Keratinocyte (primary cell): Measurements from ENCODE around the gene NOB1. TPM values are rescaled to one million over a fixed set of nuclear protein-coding genes. Genes with fewer than 3 reads are reported as not detected.

Source experiments
- DNase-seq: peaks from one replicate; pipeline ENCODE4 v3.0.0-alpha.2; 2011; ENCODE audit warnings: low read depth, missing footprints, low spot score
- FAIRE-seq: peaks from 2 replicates; lab custom pipeline; 2011; peaks lifted over from hg19 to GRCh38; lab: Jason Lieb, UNC
- H2AFZ ChIP-seq: 2 replicates; pipeline ENCODE4 v1.6.0; 2012; ENCODE audit warnings: low read length, control low read depth, inconsistent platforms; ENCODE audit not compliant: control insufficient read depth
- H3K27ac ChIP-seq: 2 replicates; pipeline ENCODE4 v1.5.1; 2011; ENCODE audit warnings: low read length; ENCODE audit not compliant: control insufficient read depth, insufficient read depth
- H3K27me3 ChIP-seq: 3 replicates; pipeline ENCODE4 v1.6.0; 2011; ENCODE audit warnings: low read length; ENCODE audit not compliant: control insufficient read depth, insufficient read depth; ENCODE audit errors: extremely low read depth
- H3K36me3 ChIP-seq, 2 experiments: 2 replicates in 1 of 2; 3 replicates in 1 of 2; pipeline ENCODE4 v1.5.1; 2011; ENCODE audit warnings: low read length in 2 of 2, mild to moderate bottlenecking in 1 of 2; ENCODE audit not compliant: control insufficient read depth in 2 of 2, insufficient read depth in 2 of 2; ENCODE audit errors: extremely low read depth in 1 of 2
- H3K4me1 ChIP-seq: 3 replicates; pipeline ENCODE4 v1.5.1; 2011; ENCODE audit warnings: low read length; ENCODE audit not compliant: control insufficient read depth, insufficient read depth; ENCODE audit errors: extremely low read depth
- H3K4me2 ChIP-seq: 3 replicates; pipeline ENCODE4 v1.6.0; 2011; ENCODE audit warnings: low read depth, low read length; ENCODE audit not compliant: control insufficient read depth, insufficient read depth; ENCODE audit errors: extremely low read depth
- H3K4me3 ChIP-seq, 3 experiments: fragments of 200-600 bp in 1 of 3; sonication (generic) in 1 of 3; 2 replicates in 2 of 3; 3 replicates in 1 of 3; pipeline ENCODE4 v1.5.1; 2011 to 2016; ENCODE audit warnings: low read length in 3 of 3, mild to moderate bottlenecking in 3 of 3, control low read depth in 2 of 3, inconsistent platforms in 1 of 3, low read depth in 1 of 3, mixed read lengths in 1 of 3, mixed run types in 1 of 3, moderate library complexity in 1 of 3; ENCODE audit not compliant: control insufficient read depth in 2 of 3, insufficient read depth in 2 of 3; ENCODE audit errors: extremely low read depth in 1 of 3
- H3K79me2 ChIP-seq: 2 replicates; pipeline ENCODE4 v1.6.0; 2012; ENCODE audit warnings: low read length; ENCODE audit not compliant: control insufficient read depth, insufficient read depth
- H3K9ac ChIP-seq: 3 replicates; pipeline ENCODE4 v1.6.0; 2011; ENCODE audit warnings: low read length; ENCODE audit not compliant: control insufficient read depth, insufficient read depth; ENCODE audit errors: extremely low read depth
- H3K9me1 ChIP-seq: 3 replicates; pipeline ENCODE4 v1.6.0; 2011; ENCODE audit warnings: low read length; ENCODE audit not compliant: control insufficient read depth, insufficient read depth; ENCODE audit errors: extremely low read depth
- H3K9me3 ChIP-seq: 2 replicates; pipeline ENCODE4 v1.5.1; 2012; ENCODE audit warnings: low read depth, low read length; ENCODE audit not compliant: control insufficient read depth
- H4K20me1 ChIP-seq: 3 replicates; pipeline ENCODE4 v1.6.0; 2011; ENCODE audit warnings: low read length; ENCODE audit not compliant: control insufficient read depth, insufficient read depth; ENCODE audit errors: extremely low read depth
- CTCF ChIP-seq, 3 experiments: IDR thresholded peaks in 1 of 3; conservative IDR thresholded peaks in 1 of 3; optimal IDR thresholded peaks in 1 of 3; 2 replicates in 2 of 3; 3 replicates in 1 of 3; pipeline versions ENCODE3 to v1.5.1; 2011; ENCODE audit warnings: low read length in 3 of 3, mild to moderate bottlenecking in 3 of 3, moderate library complexity in 2 of 3, control low read depth in 1 of 3, inconsistent platforms in 1 of 3; ENCODE audit not compliant: insufficient read depth in 2 of 3; ENCODE audit errors: extremely low read depth in 1 of 3
- EZH2 ChIP-seq: IDR thresholded peaks from one replicate; pipeline ENCODE4 v1.6.1; 2012; ENCODE audit warnings: inconsistent platforms, mild to moderate bottlenecking, low read length, moderate library complexity
- dilution Hi-C: fragments of 300-500 bp; cut with MboI; formaldehyde crosslinking; loops from one replicate; pipeline ENCODE4 v1.7.0; 2020; ENCODE audit warnings: low sequenced_read_pairs; ENCODE audit not compliant: extremely low pct_ligation_motif_present
- polyA plus RNA-seq, 5 experiments: library from polyadenylated mRNA; depleted of rRNA in 3 of 5; stranded (reverse) in 3 of 5; stranded (forward) in 1 of 5; unstranded in 1 of 5; fragments of >200 nt; gene quantifications; 1 replicate in 1 of 5; 2 replicates in 3 of 5; 3 replicates in 1 of 5; pipeline versions ENCODE4 v1.2.1 to v1.2.3, GENCODE V29; 2011 to 2012; ENCODE audit warnings: missing spikeins in 2 of 5, low read depth in 1 of 5, low replicate concordance in 1 of 5

The NOB1 gene
- polyA plus RNA-seq, 1 donor (not counting 4 experiments of a cell fraction or from before 2014, with no cell fraction given), result 63.0 TPM

DNA sequence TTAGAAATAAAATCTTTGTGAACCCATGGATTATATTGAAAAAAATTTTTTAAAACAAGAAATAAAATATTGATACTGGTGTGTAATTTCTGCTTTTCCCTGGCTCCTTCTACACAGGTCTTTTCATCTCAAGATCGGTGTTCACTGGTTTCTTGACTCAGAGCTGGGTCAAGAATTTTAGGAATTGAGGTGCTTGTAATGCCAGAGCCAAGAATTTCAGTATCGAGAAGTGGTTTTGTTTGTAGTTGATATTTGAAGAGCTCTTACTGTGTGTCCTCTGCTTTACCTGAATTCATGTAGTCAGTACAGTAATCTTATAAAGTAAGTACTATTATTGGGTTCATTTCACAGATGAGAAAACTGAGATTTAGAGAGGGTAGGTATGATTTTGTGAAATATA, 14.7 kb upstream of the NOB1 start:
- no peak overlapping the region for H2AFZ ChIP-seq
- dilution Hi-C loops, result no loop called here
- no peak overlapping the region for H3K4me2 ChIP-seq
- H3K4me1 ChIP-seq, result no peaks in the 10 kb centered on the region
- FAIRE-seq (no peak), DNase-seq (no peak)
- peaks cover 52% of the 10 kb centered on the region for H3K79me2 ChIP-seq
- no peak overlapping the region for H3K4me3 ChIP-seq
- no peaks in the 10 kb centered on the region for H4K20me1 ChIP-seq
- H3K9me1 ChIP-seq, result no peaks in the 10 kb centered on the region
- H3K27me3 ChIP-seq, result no peaks in the 10 kb centered on the region
- no peak overlapping the region for H3K9ac ChIP-seq
- no peak for TF ChIP-seq EZH2
- no peak for TF ChIP-seq CTCF (optimal IDR thresholded peaks at IDR 0.05 in 1 of 3, IDR thresholded peaks at IDR 0.05 in 1 of 3, conservative IDR thresholded peaks at IDR 0.05 in 1 of 3; ENCODE audit: extremely low read depth in 1 of 3, insufficient read depth in 2 of 3, low read length in 3 of 3)
- no peak overlapping the region for H3K27ac ChIP-seq
- no peaks in the 10 kb centered on the region for H3K9me3 ChIP-seq
- H3K36me3 ChIP-seq, result no peaks in the 10 kb centered on the region

DNA sequence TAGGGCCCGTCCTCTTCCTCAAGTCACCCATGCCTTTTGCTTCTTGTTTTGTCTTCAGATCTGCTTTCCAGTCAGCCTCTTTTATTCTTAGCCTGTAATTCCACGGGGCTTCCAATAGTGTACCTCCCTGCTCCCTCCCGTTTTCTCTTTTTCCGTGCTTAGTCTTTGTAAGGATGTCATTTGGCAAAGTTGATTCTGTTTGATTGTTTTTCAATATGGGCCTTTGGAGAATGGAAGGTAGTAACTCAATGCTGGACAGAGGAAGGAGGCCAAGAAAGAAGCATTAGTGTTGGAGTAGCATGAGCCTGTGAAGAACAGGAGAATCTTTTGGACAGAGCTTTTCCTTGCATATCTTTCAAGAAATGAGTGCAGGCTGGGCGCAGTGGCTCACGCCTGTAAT, 13.9 kb upstream of the NOB1 start:
- TF ChIP-seq CTCF (optimal IDR thresholded peaks at IDR 0.05 in 1 of 3, IDR thresholded peaks at IDR 0.05 in 1 of 3, conservative IDR thresholded peaks at IDR 0.05 in 1 of 3; ENCODE audit: extremely low read depth in 1 of 3, insufficient read depth in 2 of 3, low read length in 3 of 3) (no peak), EZH2 (no peak)
- Histone ChIP-seq H3K27me3 (no peaks in the 10 kb centered on the region), H2AFZ (no peak overlapping the region), H3K4me1 (peaks cover 2% of the 10 kb centered on the region), H3K27ac (no peak overlapping the region), H3K9me1 (no peaks in the 10 kb centered on the region), H3K36me3 (no peaks in the 10 kb centered on the region), H4K20me1 (no peaks in the 10 kb centered on the region), H3K9me3 (no peaks in the 10 kb centered on the region), H3K79me2 (peaks cover 60% of the 10 kb centered on the region), H3K4me2 (no peak overlapping the region), H3K9ac (no peak overlapping the region), H3K4me3 (no peak overlapping the region)
- FAIRE-seq (no peak), DNase-seq (no peak)
- dilution Hi-C loops, result no loop called here
